Erythroblast (primary cell): Measurements from ENCODE around the gene PNMA5.

Experiments used
- GATA1 ChIP-seq: IDR thresholded peaks from 2 replicates; pipeline ENCODE4 v1.6.1; 2011; ENCODE audit warnings: low read depth, mild to moderate bottlenecking, control low read depth, low read length, moderate library complexity
- POLR2A ChIP-seq: IDR thresholded peaks from 2 replicates; pipeline ENCODE4 v1.6.1; 2011; ENCODE audit warnings: mild to moderate bottlenecking, low read length

GRCh38 chrX:153003981-153004380 lies 10.1 kb upstream of the PNMA5 start:
- TF ChIP-seq GATA1 (no peak), POLR2A (no peak)
